HG03442 (cell line): ENCODE measurements around the gene CCDC192.

Experiments
- ATAC-seq: cut with Tn5 transposase; IDR thresholded peaks from one replicate; pipeline ENCODE4 v1.9.1; 2021; ENCODE audit warnings: mild to moderate bottlenecking, moderate library complexity; ENCODE audit not compliant: unreplicated experiment

The CCDC192 gene

GRCh38 chr5:127805448-127805847, 102.3 kb downstream of the CCDC192 start:
- ATAC-seq, result no peak

GRCh38 chr5:127806776-127807175, 103.6 kb downstream of the CCDC192 start:
- no peak for ATAC-seq

GRCh38 chr5:127809533-127809932, 106.3 kb downstream of the CCDC192 start:
- no peak for ATAC-seq

- ATAC-seq, result no peak
Measured at GRCh38 chr5:127810017-127810416, 106.8 kb downstream of the CCDC192 start.

- ATAC-seq, result no peak
Measured at GRCh38 chr5:127810707-127811490, 107.7 kb downstream of the CCDC192 start.

- ATAC-seq, result no peak
Measured at GRCh38 chr5:127812570-127812969, 109.4 kb downstream of the CCDC192 start.

- ATAC-seq, result no peak
Measured at GRCh38 chr5:127813633-127814587, 110.7 kb downstream of the CCDC192 start.

- ATAC-seq, result no peak
Measured at GRCh38 chr5:127814588-127814973, 111.4 kb downstream of the CCDC192 start.

- ATAC-seq, result peak; percentile 85
Measured at GRCh38 chr5:127820910-127821553, 117.8 kb downstream of the CCDC192 start.

GRCh38 chr5:127821896-127822295, 118.7 kb downstream of the CCDC192 start:
- ATAC-seq, result no peak

GRCh38 chr5:127824126-127824525, 120.9 kb downstream of the CCDC192 start:
- no peak for ATAC-seq

GRCh38 chr5:127826011-127826410, 122.8 kb downstream of the CCDC192 start:
- ATAC-seq, result no peak

GRCh38 chr5:127827451-127827850, 124.3 kb downstream of the CCDC192 start:
- no peak for ATAC-seq

- ATAC-seq, result no peak
Measured at GRCh38 chr5:127830157-127830556, 127.0 kb downstream of the CCDC192 start.

- ATAC-seq, result no peak
Measured at GRCh38 chr5:127830829-127831598, 127.8 kb downstream of the CCDC192 start.

- ATAC-seq, result no peak
Measured at GRCh38 chr5:127832067-127832466, 128.9 kb downstream of the CCDC192 start.

- ATAC-seq, result no peak
Measured at GRCh38 chr5:127834094-127834531, 130.9 kb downstream of the CCDC192 start.

- no peak for ATAC-seq
Measured at GRCh38 chr5:127834554-127834953, 131.4 kb downstream of the CCDC192 start.

- ATAC-seq, result peak; percentile 34
Measured at GRCh38 chr5:127838661-127839060, 135.5 kb downstream of the CCDC192 start.

GRCh38 chr5:127839072-127839471, 135.9 kb downstream of the CCDC192 start:
- no peak for ATAC-seq
